GM21717 (cell line): ENCODE data around the gene EPHB1.
"Not testable (repeated sequence)": the region's sequence is repeated elsewhere in the genome, so short reads cannot be mapped to it uniquely, and the experiment has no call there.

Experiments
- ATAC-seq: cut with Tn5 transposase; IDR thresholded peaks from one replicate; pipeline ENCODE4 v1.9.1; 2021; ENCODE audit warnings: mild to moderate bottlenecking, moderate library complexity; ENCODE audit not compliant: unreplicated experiment

EPHB1 gene

GRCh38 chr3:134991472-134992010 lies 196.5 kb downstream of the EPHB1 start:
- no peak for ATAC-seq

- no peak for ATAC-seq
These were observed 197.1 kb downstream of the EPHB1 start for GRCh38 chr3:134992180-134992579.

- ATAC-seq = no peak
These were observed 197.5 kb downstream of the EPHB1 start for GRCh38 chr3:134992586-134992985.

GRCh38 chr3:134993011-134993410 lies 198.0 kb downstream of the EPHB1 start:
- ATAC-seq = no peak

- peak; percentile 56 for ATAC-seq
These were observed 203.1 kb downstream of the EPHB1 start for GRCh38 chr3:134998158-134998557.

- peak; percentile 76 for ATAC-seq
These were observed 203.8 kb downstream of the EPHB1 start for GRCh38 chr3:134998855-134999254.

GRCh38 chr3:135000465-135000864 lies 205.4 kb downstream of the EPHB1 start:
- no peak for ATAC-seq

GRCh38 chr3:135005616-135006015 lies 210.6 kb downstream of the EPHB1 start:
- ATAC-seq = not testable (repeated sequence)

- ATAC-seq = no peak
These were observed 212.5 kb downstream of the EPHB1 start for GRCh38 chr3:135007607-135008006.

- ATAC-seq = no peak
These were observed 213.3 kb downstream of the EPHB1 start for GRCh38 chr3:135008326-135008725.

GRCh38 chr3:135009014-135009413 lies 214.0 kb downstream of the EPHB1 start:
- no peak for ATAC-seq

- ATAC-seq = no peak
These were observed 217.0 kb downstream of the EPHB1 start for GRCh38 chr3:135012101-135012500.

GRCh38 chr3:135013206-135013605 lies 218.1 kb downstream of the EPHB1 start:
- no peak for ATAC-seq

GRCh38 chr3:135014566-135014965 lies 219.5 kb downstream of the EPHB1 start:
- no peak for ATAC-seq

GRCh38 chr3:135017003-135017893 lies 222.2 kb downstream of the EPHB1 start:
- ATAC-seq = no peak

GRCh38 chr3:135018149-135018923 lies 223.3 kb downstream of the EPHB1 start:
- ATAC-seq = peak; percentile 74

GRCh38 chr3:135020181-135020580 lies 225.1 kb downstream of the EPHB1 start:
- no peak for ATAC-seq

- ATAC-seq = peak; percentile 97
These were observed 229.1 kb downstream of the EPHB1 start for GRCh38 chr3:135023996-135024658.

- ATAC-seq = not testable (repeated sequence)
These were observed 235.9 kb downstream of the EPHB1 start for GRCh38 chr3:135030768-135031615.

GRCh38 chr3:135033737-135034136 lies 238.7 kb downstream of the EPHB1 start:
- no peak for ATAC-seq
